Right hindlimb (tissue), 1 donor: ENCODE measurements around the gene ZNF765.
A peak's percentile ranks its signal among the peaks of the same experiment; 100 is the strongest.
"Not testable (repeated sequence)": the region's sequence is repeated elsewhere in the genome, so short reads cannot be mapped to it uniquely, and the experiment has no call there.

Experiments
- DNase-seq: peaks from one replicate; pipeline ENCODE4 v3.0.0-alpha.2; 2018

The ZNF765 gene

GRCh38 chr19:53394974-53395839, at the start of gene ZNF765:
TSS of gene ZNF765 (plus strand) at chr19:53395149. CDS start at chr19:53398016, 2,867 bp downstream.
- DNase-seq, result peak; percentile 95

GRCh38 chr19:53355739-53356138, 39.2 kb upstream of the ZNF765 start:
- DNase-seq, result no peak

GRCh38 chr19:53357821-53358581, 36.9 kb upstream of the ZNF765 start:
- DNase-seq, result no peak

GRCh38 chr19:53360056-53360455, 34.9 kb upstream of the ZNF765 start:
- DNase-seq, result not testable (repeated sequence)

GRCh38 chr19:53365134-53365898, 29.6 kb upstream of the ZNF765 start, which contains the start of gene ZNF525:
TSS of gene ZNF525 (plus strand) at chr19:53365705. CDS start at chr19:53372282, 6,577 bp downstream.
- peak; percentile 90 for DNase-seq

GRCh38 chr19:53365899-53366493, 29.0 kb upstream of the ZNF765 start:
- no peak for DNase-seq

- no peak for DNase-seq
Observed at GRCh38 chr19:53372196-53372595, 22.8 kb upstream of the ZNF765 start.

- no peak for DNase-seq
Observed at GRCh38 chr19:53374288-53374687, 20.7 kb upstream of the ZNF765 start.

- no peak for DNase-seq
Observed at GRCh38 chr19:53374743-53375142, 20.2 kb upstream of the ZNF765 start.

GRCh38 chr19:53381376-53381775, 13.6 kb upstream of the ZNF765 start:
- DNase-seq, result no peak

- DNase-seq, result no peak
Observed at GRCh38 chr19:53388168-53388567, 6.8 kb upstream of the ZNF765 start.

- DNase-seq, result no peak
Observed at GRCh38 chr19:53388904-53389303, 6.0 kb upstream of the ZNF765 start.

- DNase-seq, result peak; percentile 56
Observed at GRCh38 chr19:53389571-53389970, 5.4 kb upstream of the ZNF765 start.

- DNase-seq, result peak; percentile 49
Observed at GRCh38 chr19:53389978-53390377, 5.0 kb upstream of the ZNF765 start.

GRCh38 chr19:53394522-53394973, 401 bp upstream of the ZNF765 start:
- DNase-seq, result no peak

GRCh38 chr19:53395840-53396524, 1.0 kb downstream of the ZNF765 start:
- not testable (repeated sequence) for DNase-seq

GRCh38 chr19:53396525-53396868, 1.5 kb downstream of the ZNF765 start:
- no peak for DNase-seq

- not testable (repeated sequence) for DNase-seq
Observed at GRCh38 chr19:53397918-53398317, 3.0 kb downstream of the ZNF765 start.

GRCh38 chr19:53409505-53410204, 14.7 kb downstream of the ZNF765 start:
- DNase-seq, result no peak

- not testable (repeated sequence) for DNase-seq
Observed at GRCh38 chr19:53420520-53421315, 25.8 kb downstream of the ZNF765 start.
